GM10248 (cell line): ENCODE results near the gene TK2.

Source experiments
- CTCF ChIA-PET: fragments of 300-600 bp; sonication (Branson Sonifier 250); formaldehyde crosslinking; extraction: SDS; loops from one replicate; lab custom pipeline; 2021; ENCODE audit warnings: antibody characterized with exemption; lab: Yijun Ruan, JAX
- POLR2A ChIA-PET: fragments of 350-650 bp; sonication (Branson Sonifier 250); formaldehyde crosslinking; extraction: SDS; loops from one replicate; lab custom pipeline; 2020; ENCODE audit warnings: antibody characterized with exemption; lab: Yijun Ruan, JAX
- DNase-seq: peaks from one replicate; pipeline ENCODE4 v3.0.0; 2012; ENCODE audit errors: extremely low spot score
- TF ChIP-seq, protein P1 (sequence below): IDR thresholded peaks from 2 replicates; pipeline ENCODE4 v1.5.1; 2012; ENCODE audit warnings: mild to moderate bottlenecking, low read depth; ENCODE audit errors: extremely low read depth, missing control alignments, control extremely low read depth

TK2 gene

DNA sequence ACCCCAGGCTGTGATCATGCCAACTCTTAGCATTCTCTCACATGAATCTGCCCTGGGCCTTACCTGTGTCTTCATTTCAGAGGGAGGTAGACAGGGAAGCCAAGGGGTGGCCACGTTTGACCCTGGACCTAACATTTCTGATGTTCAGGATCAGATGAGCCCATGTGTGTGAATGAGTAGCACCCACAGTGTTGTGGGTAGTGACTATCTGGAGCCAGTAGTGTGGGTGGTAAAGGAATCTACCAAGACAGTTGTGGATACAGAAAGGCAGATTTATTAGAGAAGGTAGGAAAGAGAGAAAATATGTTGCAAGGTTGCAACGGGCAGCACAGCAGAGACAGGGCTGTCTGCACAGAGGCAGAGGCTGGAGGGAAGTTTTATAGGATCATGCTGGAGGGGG, 60.5 kb downstream of the TK2 start:
- DNase-seq: no peak
- POLR2A ChIA-PET: no interaction called here
- CTCF ChIA-PET: interaction anchor here (1.4 kb wide), 1 partner anchor 90 kb away, joined by 3 read pairs; no protein-coding TSS in a partner anchor
- TF ChIP-seq, protein P1, sequence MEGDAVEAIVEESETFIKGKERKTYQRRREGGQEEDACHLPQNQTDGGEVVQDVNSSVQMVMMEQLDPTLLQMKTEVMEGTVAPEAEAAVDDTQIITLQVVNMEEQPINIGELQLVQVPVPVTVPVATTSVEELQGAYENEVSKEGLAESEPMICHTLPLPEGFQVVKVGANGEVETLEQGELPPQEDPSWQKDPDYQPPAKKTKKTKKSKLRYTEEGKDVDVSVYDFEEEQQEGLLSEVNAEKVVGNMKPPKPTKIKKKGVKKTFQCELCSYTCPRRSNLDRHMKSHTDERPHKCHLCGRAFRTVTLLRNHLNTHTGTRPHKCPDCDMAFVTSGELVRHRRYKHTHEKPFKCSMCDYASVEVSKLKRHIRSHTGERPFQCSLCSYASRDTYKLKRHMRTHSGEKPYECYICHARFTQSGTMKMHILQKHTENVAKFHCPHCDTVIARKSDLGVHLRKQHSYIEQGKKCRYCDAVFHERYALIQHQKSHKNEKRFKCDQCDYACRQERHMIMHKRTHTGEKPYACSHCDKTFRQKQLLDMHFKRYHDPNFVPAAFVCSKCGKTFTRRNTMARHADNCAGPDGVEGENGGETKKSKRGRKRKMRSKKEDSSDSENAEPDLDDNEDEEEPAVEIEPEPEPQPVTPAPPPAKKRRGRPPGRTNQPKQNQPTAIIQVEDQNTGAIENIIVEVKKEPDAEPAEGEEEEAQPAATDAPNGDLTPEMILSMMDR: no peak

DNA sequence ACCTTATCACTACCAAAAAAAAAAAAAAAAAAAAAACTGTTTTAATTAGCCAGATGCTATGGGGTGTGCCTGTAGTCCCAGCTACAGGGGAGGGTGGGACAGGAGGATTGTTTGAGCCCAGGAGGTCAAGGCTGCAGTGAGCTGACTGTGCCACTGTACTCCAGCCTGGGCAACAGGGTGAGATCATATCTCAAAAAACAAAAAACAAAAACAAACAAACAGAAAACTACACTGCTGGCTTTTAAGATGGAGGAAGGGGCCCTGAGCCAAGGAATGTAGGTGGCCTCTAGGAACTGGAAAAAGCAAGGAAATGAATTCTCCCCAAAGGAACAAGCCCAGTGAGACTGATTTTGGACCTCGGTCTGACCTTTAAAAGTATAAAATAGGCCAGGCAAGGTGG, 61.4 kb downstream of the TK2 start:
- ChIA-PET CTCF (interaction anchor here (0.6 to 3.2 kb wide), 7 partner anchors 10 to 101 kb away, joined by 3 to 16 read pairs (median 5); no protein-coding TSS in a partner anchor), POLR2A (no interaction called here)
- DNase-seq: no peak
- TF ChIP-seq, protein P1: no peak

DNA sequence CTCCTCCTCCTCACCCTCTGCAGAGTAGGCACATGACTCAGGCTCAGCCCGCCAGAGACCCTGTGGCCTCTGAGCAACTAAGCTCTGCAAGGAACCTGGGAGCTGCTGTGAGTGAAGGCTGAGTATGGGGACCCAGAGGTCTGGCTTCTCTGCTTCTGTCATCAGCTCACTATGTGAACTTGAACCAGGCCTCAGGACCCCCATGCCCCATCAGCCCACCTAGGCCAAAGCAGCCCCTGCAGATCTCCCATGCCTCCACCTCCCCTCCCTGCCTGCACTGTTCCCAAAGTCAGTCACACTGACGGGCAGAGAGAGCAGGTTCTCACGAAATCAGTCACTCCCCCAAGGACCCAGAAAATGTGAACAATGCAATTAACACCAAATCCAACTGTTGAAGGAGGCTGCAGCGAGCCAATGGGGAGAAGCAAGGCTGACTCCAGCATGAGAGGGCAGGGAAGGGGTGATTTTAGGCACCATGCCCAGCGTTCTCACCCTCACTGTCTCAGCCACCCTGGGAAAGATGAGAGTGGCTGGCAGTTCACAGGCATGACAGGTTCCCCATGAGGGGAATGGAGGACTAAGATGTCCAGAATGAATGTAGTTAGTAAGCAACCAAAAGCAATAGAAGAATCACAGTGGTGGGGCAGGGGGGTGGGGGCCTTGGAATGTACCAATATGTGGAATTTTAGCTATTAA, 62.2 kb downstream of the TK2 start:
- POLR2A ChIA-PET: no interaction called here
- TF ChIP-seq, protein P1: no peak
- CTCF ChIA-PET: interaction anchor here (0.9 to 3.2 kb wide), 11 partner anchors 9 to 163 kb away, joined by 3 to 16 read pairs (median 4); no protein-coding TSS in a partner anchor
- no peak for DNase-seq

DNA sequence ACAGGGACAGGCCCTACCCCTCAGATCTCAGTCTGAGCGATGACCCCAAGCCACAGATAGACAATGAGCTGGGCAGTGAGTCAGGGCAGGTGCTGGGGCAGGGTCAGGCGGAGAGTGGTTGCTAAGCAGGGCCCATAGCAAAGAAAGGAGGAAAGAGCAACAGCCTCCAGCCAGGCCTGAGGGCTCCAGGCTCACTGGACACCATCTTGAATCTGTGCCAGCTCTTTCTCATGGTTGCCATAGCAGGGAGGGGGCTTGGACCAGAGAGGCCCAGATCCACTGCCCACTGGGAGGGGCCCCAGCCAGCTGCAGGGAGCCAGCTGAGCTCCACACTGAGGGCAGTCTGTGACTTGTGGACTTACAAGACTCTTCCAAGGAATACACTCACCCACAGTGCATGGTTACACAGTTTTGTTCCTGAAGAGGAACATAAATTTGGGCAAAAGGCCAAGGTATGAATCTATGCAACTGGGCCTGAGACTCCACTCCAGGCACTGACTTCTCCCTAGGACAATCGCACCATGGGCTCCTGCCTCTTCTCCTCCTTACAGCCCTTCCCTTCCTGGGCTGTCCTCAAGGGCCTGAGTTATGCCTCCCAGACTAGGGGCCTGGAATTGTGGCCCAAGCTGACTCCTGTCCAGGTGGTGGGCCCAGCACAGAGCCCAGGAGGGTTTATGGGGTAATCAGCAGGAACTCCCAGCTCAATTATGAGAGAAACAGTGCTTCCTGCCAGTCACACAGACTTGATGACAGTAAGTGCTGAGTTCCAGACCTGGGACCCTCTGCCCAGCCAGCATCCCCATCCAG, 62.9 kb downstream of the TK2 start:
- CTCF ChIA-PET: interaction anchor here (0.8 to 3.2 kb wide), 12 partner anchors 8 to 164 kb away, joined by 3 to 16 read pairs (median 4); no protein-coding TSS in a partner anchor
- POLR2A ChIA-PET: no interaction called here
- TF ChIP-seq, protein P1: no peak
- DNase-seq: no peak

DNA sequence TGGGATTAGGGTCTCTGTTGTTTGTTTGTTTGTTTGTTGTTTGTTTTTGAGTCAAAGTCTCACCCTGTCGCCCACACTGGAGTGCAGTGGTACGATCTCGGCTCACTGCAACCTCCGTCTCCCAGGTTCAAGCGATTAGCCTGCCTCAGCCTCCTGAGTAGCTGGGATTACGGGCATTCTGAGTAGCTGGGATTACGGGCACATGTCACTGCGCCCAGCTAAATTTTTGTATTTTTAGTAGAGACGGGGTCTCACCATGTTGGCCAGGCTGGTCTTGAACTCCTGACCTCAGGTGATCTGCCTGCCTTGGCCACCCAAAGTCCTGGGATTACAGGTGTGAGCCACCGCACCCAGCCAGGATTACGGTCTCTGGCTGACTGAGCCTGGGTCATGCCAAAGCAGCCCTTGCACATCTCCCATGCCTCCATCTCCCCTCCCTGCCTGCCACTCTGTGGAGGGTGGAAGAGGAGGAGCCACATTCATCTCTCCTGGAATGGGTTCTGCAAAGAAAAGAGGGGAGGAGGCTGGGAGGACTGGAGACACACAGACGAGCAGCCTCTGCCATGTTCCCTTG, 63.6 kb downstream of the TK2 start:
- DNase-seq: no peak
- TF ChIP-seq, protein P1: no peak
- ChIA-PET CTCF (interaction anchor here (0.8 to 3.2 kb wide), 5 partner anchors 10 to 103 kb away, joined by 3 to 16 read pairs (median 7); no protein-coding TSS in a partner anchor), POLR2A (no interaction called here)

DNA sequence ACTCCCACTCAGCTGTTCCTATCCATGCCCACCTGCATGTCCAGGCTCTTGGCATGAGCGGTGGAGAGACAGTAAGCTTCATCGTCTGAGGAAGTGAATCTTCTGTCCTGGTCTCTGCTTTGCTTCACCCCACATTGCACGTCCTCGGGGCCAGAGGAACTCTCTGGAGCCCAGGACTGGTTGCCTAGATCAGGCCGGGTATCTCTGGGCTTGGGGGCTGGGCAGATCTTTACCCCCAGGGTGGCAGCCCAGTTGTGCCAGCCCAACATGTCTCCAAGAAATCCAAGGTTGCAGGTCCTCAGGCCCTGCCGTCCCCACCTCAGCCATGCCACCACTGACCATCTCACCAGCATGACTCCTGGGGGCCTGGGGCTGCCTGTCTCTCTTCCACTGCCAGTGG, 64.5 kb downstream of the TK2 start:
- no peak for DNase-seq
- CTCF ChIA-PET: interaction anchor here (0.7 to 1.9 kb wide), 6 partner anchors 16 to 143 kb away, joined by 3 to 9 read pairs (median 3); no protein-coding TSS in a partner anchor
- TF ChIP-seq, protein P1: no peak
- POLR2A ChIA-PET: interaction anchor here (0.9 kb wide), 1 partner anchor 9 kb away, joined by 3 read pairs; no protein-coding TSS in a partner anchor
